Activated CD8-positive, alpha-beta T cell treated with anti-CD3 and anti-CD28 coated beads, Interleukin-2, amount 10 ng/mL, durations not matched to agents 7 days and 5 days (primary cell): Measurements from ENCODE around the gene AP1G1. TPM values are rescaled to one million over a fixed set of nuclear protein-coding genes. Genes with fewer than 3 reads are reported as not detected.

ENCODE experiments used
- ATAC-seq: fragments of 150-1000 bp; cut with Tn5 transposase; one replicate; pipeline ENCODE4 v1.10.0; 2021; ENCODE audit warnings: moderate library complexity
- CTCF ChIA-PET: fragments of 350-600 bp; sonication (Branson Sonifier 250); formaldehyde crosslinking; loops from one replicate; lab custom pipeline; 2021; ENCODE audit warnings: antibody characterized with exemption; lab: Charles Lee
- POLR2A ChIA-PET: fragments of 350-600 bp; sonication (Branson Sonifier 250); formaldehyde crosslinking; loops from one replicate; lab custom pipeline; 2021; ENCODE audit warnings: antibody characterized with exemption; lab: Charles Lee
- DNase-seq: peaks from one replicate; pipeline ENCODE4 v3.0.0-alpha.2; 2020
- H3K27ac Mint-ChIP-seq: one replicate; pipeline ENCODE4 v1.8.0; 2021; ENCODE audit warnings: mild to moderate bottlenecking, mixed read lengths
- H3K27me3 Mint-ChIP-seq: one replicate; pipeline ENCODE4 v1.8.0; 2021; ENCODE audit warnings: low read depth, mixed read lengths
- H3K36me3 Mint-ChIP-seq: one replicate; pipeline ENCODE4 v1.8.0; 2021; ENCODE audit warnings: low read depth, mixed read lengths
- H3K4me1 Mint-ChIP-seq: one replicate; pipeline ENCODE4 v1.8.0; 2021; ENCODE audit warnings: low read depth, mixed read lengths
- H3K4me3 Mint-ChIP-seq: one replicate; pipeline ENCODE4 v1.8.0; 2021; ENCODE audit warnings: mild to moderate bottlenecking, mixed read lengths
- H3K9me3 Mint-ChIP-seq: one replicate; pipeline ENCODE4 v1.8.0; 2022; ENCODE audit warnings: mixed read lengths; ENCODE audit not compliant: insufficient read depth
- total RNA-seq, 2 experiments: library from RNA; stranded (reverse); gene quantifications; one replicate each; pipeline ENCODE4 v1.2.3, GENCODE V29; 2021

The AP1G1 gene
- total RNA-seq, 2 experiments from 2014 or later: 74.9 to 77.4 TPM

GRCh38 chr16:71723537-71724319 lies 84.9 kb downstream of the AP1G1 start:
- DNase-seq: peak; percentile 78
- ChIA-PET POLR2A (no interaction called here), CTCF (no interaction called here)
- Mint-ChIP-seq H3K4me3 (peak overlapping the region; percentile 78), H3K27me3 (peaks cover 10% of the 10 kb centered on the region), H3K36me3 (no peaks in the 10 kb centered on the region), H3K9me3 (no peaks in the 10 kb centered on the region), H3K4me1 (peaks cover 21% of the 10 kb centered on the region), H3K27ac (peak overlapping the region; percentile 11)
- ATAC-seq: peak; percentile 87

GRCh38 chr16:71722801-71723536 lies 85.7 kb downstream of the AP1G1 start:
- Mint-ChIP-seq H3K4me1 (peaks cover 21% of the 10 kb centered on the region), H3K9me3 (no peaks in the 10 kb centered on the region), H3K27ac (peak overlapping the region; percentile 79), H3K36me3 (no peaks in the 10 kb centered on the region), H3K4me3 (peak overlapping the region; percentile 83), H3K27me3 (peaks cover 10% of the 10 kb centered on the region)
- ATAC-seq: peak; percentile 53
- CTCF ChIA-PET: no interaction called here
- DNase-seq: peak; percentile 54
- POLR2A ChIA-PET: no interaction called here

- H3K27ac Mint-ChIP-seq: no peak overlapping the region
- ChIA-PET POLR2A (interaction anchor here (0.7 kb wide), 1 partner anchor 1474 kb away, joined by 5 read pairs; no protein-coding TSS in a partner anchor), CTCF (interaction anchor here (1.5 kb wide), 1 partner anchor 26 kb away, joined by 3 read pairs; no protein-coding TSS in a partner anchor)
- H3K4me3 Mint-ChIP-seq: no peak overlapping the region
- H3K4me1 Mint-ChIP-seq: peaks cover 21% of the 10 kb centered on the region
- H3K36me3 Mint-ChIP-seq: no peaks in the 10 kb centered on the region
- DNase-seq (no peak), ATAC-seq (no peak)
- peaks cover 10% of the 10 kb centered on the region for H3K27me3 Mint-ChIP-seq
- H3K9me3 Mint-ChIP-seq: no peaks in the 10 kb centered on the region
Measured at GRCh38 chr16:71721066-71721740, 87.4 kb downstream of the AP1G1 start.

- Mint-ChIP-seq H3K4me3 (no peak overlapping the region), H3K4me1 (peaks cover 21% of the 10 kb centered on the region), H3K27ac (no peak overlapping the region), H3K27me3 (no peaks in the 10 kb centered on the region), H3K9me3 (no peaks in the 10 kb centered on the region), H3K36me3 (peaks cover 2% of the 10 kb centered on the region)
- ChIA-PET CTCF (no interaction called here), POLR2A (no interaction called here)
- no peak for ATAC-seq
- DNase-seq: no peak
Measured at GRCh38 chr16:71712501-71712900, 96.1 kb downstream of the AP1G1 start.

DNA sequence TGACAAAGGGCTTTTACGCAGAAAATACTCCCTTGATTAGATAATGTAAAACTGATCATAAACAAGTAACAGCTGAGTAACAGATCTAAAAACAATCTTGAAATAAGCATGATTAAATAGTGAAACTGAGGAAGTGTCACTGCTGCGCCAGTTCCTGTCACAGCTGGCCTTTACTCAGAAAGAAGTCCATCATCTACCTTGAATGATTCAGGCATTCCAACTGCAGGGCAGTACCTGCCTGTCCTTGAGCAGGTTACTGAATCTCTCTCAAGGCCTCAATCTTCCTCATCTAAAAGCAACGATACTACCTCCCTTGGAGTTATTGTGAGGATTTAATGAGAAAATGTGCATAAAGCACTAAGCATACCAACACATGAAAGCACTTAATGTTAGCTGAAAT lies 96.8 kb downstream of the AP1G1 start:
- H3K36me3 Mint-ChIP-seq: peaks cover 2% of the 10 kb centered on the region
- ATAC-seq: no peak
- ChIA-PET CTCF (no interaction called here), POLR2A (no interaction called here)
- peaks cover 21% of the 10 kb centered on the region for H3K4me1 Mint-ChIP-seq
- H3K27ac Mint-ChIP-seq: no peak overlapping the region
- no peak overlapping the region for H3K4me3 Mint-ChIP-seq
- H3K9me3 Mint-ChIP-seq: no peaks in the 10 kb centered on the region
- no peaks in the 10 kb centered on the region for H3K27me3 Mint-ChIP-seq
- no peak for DNase-seq

DNA sequence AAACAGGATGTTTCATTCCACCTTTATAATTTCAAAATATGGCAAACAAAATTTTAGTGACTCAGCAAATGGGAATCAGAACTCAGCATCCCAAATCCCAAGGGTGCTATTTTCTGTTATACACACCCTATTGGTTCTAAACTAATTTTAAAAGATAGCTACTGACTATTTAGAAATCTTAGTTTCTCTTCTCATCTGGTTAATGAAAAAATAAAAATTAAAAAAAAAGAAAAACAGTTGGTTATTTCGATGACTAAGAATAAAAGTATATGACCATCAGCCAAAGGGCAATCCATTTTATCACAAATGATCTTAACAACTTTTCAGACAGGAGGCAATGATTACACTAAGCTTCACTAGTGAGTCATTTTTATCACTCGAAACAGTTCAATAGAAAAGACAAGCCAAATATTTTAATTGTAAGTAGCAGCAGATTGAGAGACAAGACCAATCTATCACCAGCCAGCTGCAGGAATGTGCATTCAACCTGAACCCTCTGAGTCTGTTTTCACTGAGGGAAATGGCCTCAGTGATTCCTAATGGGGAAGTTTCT lies 99.3 kb downstream of the AP1G1 start:
- Mint-ChIP-seq H3K4me1 (peaks cover 14% of the 10 kb centered on the region), H3K27ac (no peak overlapping the region), H3K4me3 (no peak overlapping the region), H3K27me3 (no peaks in the 10 kb centered on the region), H3K9me3 (no peaks in the 10 kb centered on the region), H3K36me3 (peaks cover 2% of the 10 kb centered on the region)
- no peak for DNase-seq
- no peak for ATAC-seq
- POLR2A ChIA-PET: no interaction called here
- CTCF ChIA-PET: no interaction called here

DNA sequence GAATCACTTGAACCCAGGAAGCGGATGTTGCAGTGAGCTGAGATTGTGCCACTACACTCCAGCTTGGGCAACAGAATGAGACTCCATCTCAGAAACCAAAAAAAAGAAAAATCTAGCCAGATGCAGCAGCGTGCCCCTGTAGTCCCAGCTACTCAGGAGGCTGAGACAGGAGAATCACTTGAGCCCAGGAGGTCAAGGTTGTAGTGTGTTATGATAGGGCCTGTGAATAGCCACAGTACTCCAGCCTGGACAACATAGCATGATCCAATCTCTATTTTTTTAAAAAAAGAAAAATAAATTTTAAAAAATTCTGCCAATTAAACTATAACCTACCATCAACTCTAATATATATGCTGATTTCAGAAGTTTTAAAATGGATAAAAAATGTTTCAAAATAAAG lies 99.9 kb downstream of the AP1G1 start:
- H3K4me1 Mint-ChIP-seq: peaks cover 12% of the 10 kb centered on the region
- no peak overlapping the region for H3K27ac Mint-ChIP-seq
- no peak for ATAC-seq
- POLR2A ChIA-PET: no interaction called here
- no peaks in the 10 kb centered on the region for H3K27me3 Mint-ChIP-seq
- H3K4me3 Mint-ChIP-seq: no peak overlapping the region
- no peak for DNase-seq
- CTCF ChIA-PET: no interaction called here
- H3K9me3 Mint-ChIP-seq: no peaks in the 10 kb centered on the region
- H3K36me3 Mint-ChIP-seq: peaks cover 2% of the 10 kb centered on the region

- ATAC-seq (no peak), DNase-seq (no peak)
- no peak overlapping the region for H3K27ac Mint-ChIP-seq
- peaks cover 10% of the 10 kb centered on the region for H3K4me1 Mint-ChIP-seq
- H3K4me3 Mint-ChIP-seq: no peak overlapping the region
- POLR2A ChIA-PET: no interaction called here
- no peaks in the 10 kb centered on the region for H3K9me3 Mint-ChIP-seq
- peaks cover 2% of the 10 kb centered on the region for H3K36me3 Mint-ChIP-seq
- CTCF ChIA-PET: interaction anchor here (0.9 kb wide), 1 partner anchor 142 kb away, joined by 3 read pairs; no protein-coding TSS in a partner anchor
- H3K27me3 Mint-ChIP-seq: no peaks in the 10 kb centered on the region
Measured at GRCh38 chr16:71707199-71707598, 101.4 kb downstream of the AP1G1 start.

GRCh38 chr16:71706046-71706445 lies 102.6 kb downstream of the AP1G1 start:
- Mint-ChIP-seq H3K9me3 (no peaks in the 10 kb centered on the region), H3K4me1 (no peaks in the 10 kb centered on the region), H3K4me3 (no peak overlapping the region), H3K27me3 (no peaks in the 10 kb centered on the region), H3K27ac (no peak overlapping the region), H3K36me3 (peaks cover 2% of the 10 kb centered on the region)
- no peak for DNase-seq
- ATAC-seq: no peak
- POLR2A ChIA-PET: interaction anchor here (0.5 kb wide), 1 partner anchor 133 kb away, joined by 4 read pairs; no protein-coding TSS in a partner anchor
- CTCF ChIA-PET: no interaction called here

DNA sequence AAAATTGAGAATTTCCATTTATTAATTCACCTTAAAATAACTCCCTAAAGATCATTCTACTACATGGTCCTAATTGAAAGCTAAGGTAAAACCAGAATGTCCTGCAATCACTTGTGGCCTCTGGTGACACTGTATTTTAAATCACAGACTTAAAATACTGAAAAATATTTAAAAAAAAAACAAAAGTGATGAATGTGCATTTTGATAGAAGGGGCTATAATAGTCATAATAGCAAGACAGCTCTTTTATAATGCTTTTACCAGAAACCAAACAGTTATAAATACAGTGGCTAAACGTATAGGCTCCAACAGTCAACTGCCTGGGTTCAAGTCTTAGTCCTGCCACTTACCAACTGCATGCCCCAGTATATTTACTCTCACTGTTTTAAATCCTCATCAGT lies 105.3 kb downstream of the AP1G1 start:
- ChIA-PET POLR2A (no interaction called here), CTCF (interaction anchor here (1.7 kb wide), 1 partner anchor 92 kb away, joined by 5 read pairs; no protein-coding TSS in a partner anchor)
- H3K36me3 Mint-ChIP-seq: peaks cover 2% of the 10 kb centered on the region
- H3K4me1 Mint-ChIP-seq: no peaks in the 10 kb centered on the region
- ATAC-seq (no peak), DNase-seq (no peak)
- H3K9me3 Mint-ChIP-seq: no peaks in the 10 kb centered on the region
- H3K4me3 Mint-ChIP-seq: no peak overlapping the region
- no peak overlapping the region for H3K27ac Mint-ChIP-seq
- H3K27me3 Mint-ChIP-seq: no peaks in the 10 kb centered on the region

DNA sequence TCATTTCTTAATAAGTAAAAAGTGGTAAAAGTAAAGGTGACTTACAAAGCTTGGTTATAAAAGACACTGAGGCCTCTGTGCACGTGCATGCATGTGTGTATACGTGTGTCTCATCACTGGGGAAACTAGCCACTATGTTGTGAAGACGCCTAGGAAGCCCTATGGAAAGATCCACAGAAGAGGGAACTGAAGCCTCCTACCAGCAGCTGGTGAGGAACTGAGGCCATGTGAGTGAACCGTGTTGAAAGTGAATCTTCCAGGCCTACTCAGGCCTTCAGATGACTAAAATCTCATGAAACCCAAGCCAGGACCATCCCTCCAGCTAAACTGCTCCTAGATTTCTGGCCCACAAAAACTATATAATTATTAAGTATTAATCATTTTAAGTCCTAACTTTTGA lies 107.8 kb downstream of the AP1G1 start:
- ChIA-PET POLR2A (no interaction called here), CTCF (interaction anchor here (0.6 kb wide), 1 partner anchor 24 kb away, joined by 4 read pairs; no protein-coding TSS in a partner anchor)
- Mint-ChIP-seq H3K36me3 (no peaks in the 10 kb centered on the region), H3K27ac (no peak overlapping the region), H3K4me3 (no peak overlapping the region), H3K27me3 (no peaks in the 10 kb centered on the region), H3K9me3 (no peaks in the 10 kb centered on the region), H3K4me1 (peaks cover 4% of the 10 kb centered on the region)
- no peak for ATAC-seq
- DNase-seq: no peak
